HG03139 (cell line): ENCODE measurements around the gene SAFB.

Experiments
- ATAC-seq: cut with Tn5 transposase; IDR thresholded peaks from one replicate; pipeline ENCODE4 v1.9.1; 2021; ENCODE audit not compliant: unreplicated experiment

SAFB gene

DNA sequence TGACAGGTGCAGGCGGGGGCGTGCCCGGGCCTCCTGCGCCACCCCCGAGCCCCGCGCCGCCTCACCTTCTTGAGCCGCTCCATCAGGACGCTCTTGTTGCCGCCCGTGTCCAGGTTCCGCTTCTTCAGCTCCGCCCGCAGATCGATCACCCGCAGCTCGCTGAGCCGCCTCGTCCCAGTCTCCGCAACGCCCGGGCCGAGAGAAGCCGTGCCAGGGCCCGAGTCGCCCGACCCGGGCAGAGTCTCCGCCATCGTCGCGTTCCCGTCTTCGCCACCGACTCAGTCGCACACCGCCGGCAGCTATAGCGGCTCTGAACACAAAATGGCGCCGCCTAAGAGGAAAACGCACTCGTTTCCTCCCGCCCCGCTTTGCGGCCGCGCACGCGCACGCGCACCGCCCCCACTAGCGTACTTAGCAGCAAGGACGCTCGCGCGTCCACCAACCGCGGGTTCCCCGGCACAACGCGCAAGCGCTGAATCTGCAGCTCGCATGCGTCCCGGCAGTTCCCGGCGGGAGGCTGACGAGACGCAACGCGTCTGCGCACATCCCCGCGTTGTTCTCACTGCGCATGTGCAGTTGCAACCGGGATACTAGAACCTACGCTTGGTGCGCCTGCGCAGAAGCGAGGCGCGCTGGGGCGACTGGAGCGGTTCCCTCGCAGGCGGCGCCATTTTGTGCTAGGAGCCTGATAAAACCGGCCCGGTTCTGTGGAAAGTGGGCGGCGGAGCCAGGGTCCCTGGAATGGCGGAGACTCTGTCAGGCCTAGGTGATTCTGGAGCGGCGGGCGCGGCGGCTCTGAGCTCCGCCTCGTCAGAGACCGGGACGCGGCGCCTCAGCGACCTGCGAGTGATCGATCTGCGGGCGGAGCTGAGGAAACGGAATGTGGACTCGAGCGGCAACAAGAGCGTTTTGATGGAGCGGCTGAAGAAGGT, at the start of gene SAFB, which contains the start of gene SAFB2:
Gene SAFB (plus strand): TSS at position 619 of the 932 bp plus-strand sequence. CDS start 123 bp downstream, at position 742.
Gene SAFB2 (minus strand): TSS at position 312 of the 932 bp plus-strand sequence. CDS start 61 bp downstream, at position 251.
- ATAC-seq: peak; percentile 80

DNA sequence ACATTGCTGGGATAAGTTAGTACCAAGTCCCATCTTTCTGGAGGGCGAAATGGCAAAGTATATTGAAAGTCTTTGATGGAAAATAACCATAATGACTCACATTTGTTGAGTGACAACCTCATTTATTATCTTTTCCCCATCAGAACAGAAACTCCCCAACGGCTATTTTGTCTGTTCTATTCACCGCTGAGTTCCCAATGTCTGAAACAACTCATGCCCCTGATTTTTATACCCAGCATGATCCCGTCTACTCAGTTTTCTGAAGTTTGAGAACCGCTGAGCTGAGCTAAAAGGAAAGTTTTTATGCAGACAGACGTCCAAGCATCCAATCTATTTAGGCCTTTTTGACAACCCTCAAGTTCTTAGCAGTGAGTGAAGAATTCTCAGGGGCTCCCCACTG, 47.3 kb upstream of the SAFB start:
- no peak for ATAC-seq

- no peak for ATAC-seq
These were observed 44.6 kb upstream of the SAFB start for GRCh38 chr19:5578097-5578846.

DNA sequence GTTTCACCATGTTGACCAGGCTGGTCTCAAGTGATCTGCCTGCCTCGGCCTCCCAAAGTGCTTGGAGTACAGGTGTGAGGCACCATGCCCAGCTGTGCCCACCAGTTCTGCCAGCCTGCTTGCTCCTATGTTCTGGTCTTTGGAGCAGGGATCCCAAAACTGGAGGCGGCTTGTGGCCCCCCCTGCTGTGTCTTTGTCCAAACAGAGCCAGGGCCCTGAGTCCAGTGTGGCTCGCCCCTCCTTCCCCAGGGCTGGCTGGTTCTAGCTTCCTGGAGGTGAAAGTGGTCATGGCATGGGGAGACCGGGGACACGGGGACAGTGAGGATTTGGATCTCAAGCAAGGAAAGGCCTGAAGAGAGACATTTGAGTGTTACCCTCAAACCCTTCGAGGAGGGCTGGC, 43.6 kb upstream of the SAFB start:
- ATAC-seq: no peak

DNA sequence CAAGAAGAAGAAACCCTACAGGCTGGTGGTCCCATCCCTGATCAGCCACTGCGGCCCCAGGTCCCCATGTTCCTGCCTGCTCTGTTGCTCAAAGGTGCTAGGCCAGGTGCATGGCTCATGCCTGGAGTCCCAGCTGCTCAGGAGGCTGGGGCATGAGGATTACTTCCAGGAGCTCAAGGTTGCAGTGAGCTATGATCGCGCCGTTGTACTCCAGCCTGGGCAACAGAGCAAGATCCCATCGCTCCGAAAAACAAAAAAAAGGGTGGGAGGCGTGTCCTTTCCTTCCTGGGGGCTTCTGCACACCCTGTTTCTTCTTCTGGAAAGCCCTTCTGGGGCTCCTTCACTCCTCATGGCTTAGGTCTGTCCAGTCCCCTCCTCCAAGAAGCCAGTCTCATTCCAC, 43.2 kb upstream of the SAFB start:
- no peak for ATAC-seq

GRCh38 chr19:5580161-5580571, 42.7 kb upstream of the SAFB start:
- no peak for ATAC-seq

GRCh38 chr19:5585461-5586299, 37.2 kb upstream of the SAFB start:
- no peak for ATAC-seq

- no peak for ATAC-seq
These were observed 36.4 kb upstream of the SAFB start for GRCh38 chr19:5586300-5587070.

- ATAC-seq: no peak
These were observed 35.8 kb upstream of the SAFB start for GRCh38 chr19:5587071-5587455.

DNA sequence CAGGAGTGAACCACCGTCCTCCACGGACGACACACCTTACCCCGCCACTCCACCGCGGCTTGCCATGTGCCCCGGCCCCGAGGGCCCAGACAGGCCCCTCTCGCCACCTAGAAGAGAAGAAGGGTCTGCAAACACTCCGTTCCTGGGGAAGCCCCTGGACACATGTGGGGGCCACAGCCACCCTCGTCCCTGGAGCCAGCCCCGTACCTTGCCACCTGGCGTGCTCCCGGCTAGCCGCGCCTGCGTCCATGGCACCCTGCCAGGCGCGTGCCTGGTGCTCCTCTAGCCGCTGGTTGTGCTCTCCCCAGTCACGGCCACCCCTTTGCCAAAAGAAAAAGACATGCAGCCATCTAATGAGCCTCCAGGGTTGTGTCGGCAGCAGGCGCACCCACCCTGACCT, 35.2 kb upstream of the SAFB start:
- ATAC-seq: no peak

- ATAC-seq: no peak
These were observed 34.4 kb upstream of the SAFB start for GRCh38 chr19:5588441-5588840.

DNA sequence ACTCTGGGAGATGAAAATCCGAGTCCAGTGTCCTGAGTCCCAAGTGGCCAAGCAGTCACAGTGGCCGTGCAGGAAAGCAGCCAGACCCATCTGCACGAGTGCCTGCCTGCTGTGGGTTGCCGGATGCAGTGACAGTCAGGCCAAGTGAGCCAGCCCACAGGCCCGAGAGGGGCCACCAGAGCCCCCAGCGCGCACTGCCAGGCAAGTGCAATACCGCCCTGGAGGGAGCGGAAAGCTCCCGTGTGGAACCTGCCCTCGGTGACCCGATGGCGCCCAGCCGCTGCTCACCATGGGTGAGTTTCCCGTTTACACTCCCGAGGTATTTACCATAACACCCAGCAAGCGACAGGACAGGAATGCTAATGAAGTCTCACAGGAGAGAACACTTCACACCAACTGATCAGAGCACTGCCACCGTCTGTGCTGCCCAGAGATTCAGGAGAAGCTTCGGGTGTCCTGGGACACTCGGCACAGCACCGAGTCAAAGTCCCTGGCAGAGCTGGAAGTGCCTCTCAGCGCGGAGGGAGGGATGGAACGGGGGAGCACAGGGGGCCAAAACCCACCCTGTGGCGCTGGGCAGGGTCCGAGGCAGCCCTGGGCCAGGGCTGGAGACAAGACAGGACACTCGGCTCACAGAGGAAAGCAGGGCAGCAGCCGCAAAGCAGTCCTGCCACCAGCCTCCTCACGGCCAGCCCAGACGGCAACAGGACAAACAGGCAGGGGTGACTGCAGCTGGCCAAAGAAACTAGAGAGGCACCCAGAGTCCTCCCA, 33.8 kb upstream of the SAFB start:
- no peak for ATAC-seq

GRCh38 chr19:5590151-5590864, 32.6 kb upstream of the SAFB start:
- ATAC-seq: no peak

- no peak for ATAC-seq
These were observed 32.1 kb upstream of the SAFB start for GRCh38 chr19:5590865-5591154.

DNA sequence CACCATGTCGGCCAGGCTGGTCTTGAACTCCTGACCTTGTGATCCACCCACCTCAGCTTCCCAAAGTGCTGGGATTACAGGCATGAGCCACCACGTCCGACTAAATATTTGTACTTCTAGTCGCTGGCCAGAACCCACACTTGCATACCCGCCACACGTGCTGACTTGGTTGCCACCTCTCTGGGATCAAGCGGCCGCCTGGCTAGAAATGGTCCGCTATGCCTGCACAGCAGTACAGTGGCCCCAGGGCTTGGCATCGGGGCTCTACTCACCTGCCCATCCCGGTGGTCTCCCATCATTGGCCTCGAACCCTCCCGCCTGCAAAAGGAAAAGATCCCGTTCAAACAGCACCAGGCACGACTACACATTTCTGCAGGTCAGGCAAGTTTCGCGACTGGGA, 31.4 kb upstream of the SAFB start:
- no peak for ATAC-seq

DNA sequence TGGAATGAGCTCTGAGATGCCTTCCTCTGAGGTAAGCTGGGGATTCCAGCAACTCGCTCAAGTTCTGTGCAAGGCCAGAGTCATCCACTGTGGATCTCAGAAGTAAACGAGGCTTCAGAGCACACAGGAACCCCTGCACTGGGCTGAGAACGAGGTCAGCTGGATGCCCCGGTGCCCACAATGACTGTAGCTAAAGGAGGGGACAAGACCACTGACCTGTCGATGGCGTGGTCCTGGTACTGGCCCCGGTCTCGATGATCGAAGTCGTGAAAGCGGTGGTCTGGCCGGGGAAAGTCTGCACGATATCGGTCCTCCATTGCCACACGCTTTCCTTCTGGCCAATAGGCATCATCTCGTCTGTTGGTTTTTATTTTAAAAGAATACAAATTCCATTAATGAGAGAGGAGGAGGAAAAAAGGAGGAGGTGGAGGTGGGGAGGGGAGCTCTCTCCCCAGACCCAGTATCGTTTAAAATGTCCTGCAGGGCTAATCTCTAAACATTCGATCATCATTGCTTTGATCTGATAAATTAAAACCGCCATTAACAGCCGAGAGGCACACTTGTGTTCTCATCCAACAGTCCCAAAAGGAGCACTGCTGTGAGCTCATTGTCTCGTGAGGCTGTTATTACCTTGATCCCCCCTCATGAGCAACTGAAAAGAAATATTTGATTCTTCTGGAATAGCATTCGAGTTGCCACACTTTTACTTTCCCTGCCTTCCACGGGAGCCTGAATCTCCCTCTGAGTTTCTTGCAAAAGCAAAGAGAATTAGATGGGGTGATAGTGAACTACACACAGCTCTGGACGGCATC, 30.1 kb upstream of the SAFB start:
- no peak for ATAC-seq

GRCh38 chr19:5593343-5594255, 29.3 kb upstream of the SAFB start:
- ATAC-seq: no peak
